Heart left ventricle (tissue), 16 donors: Measurements from ENCODE around the gene SERPINA6. TPM values are rescaled to one million over a fixed set of nuclear protein-coding genes. Genes with fewer than 3 reads are reported as not detected.

Experiments
- ATAC-seq, 4 donors: fragments of 200-7000 bp; cut with Tn5 transposase; one replicate each; pipeline ENCODE4 v1.9.1; 2020 to 2022; ENCODE audit warnings: moderate library complexity in 4 of 4, mild to moderate bottlenecking in 3 of 4, moderate number of reproducible peaks in 1 of 4
- DNase-seq, 5 donors: peaks; one replicate each; pipeline ENCODE4 v3.0.0-alpha.2; 2020
- H3K27ac ChIP-seq, 12 donors: fragments of 200-600 bp; sonication (generic) in 4 of 12; one replicate each; pipeline versions ENCODE4 v1.5.0 to v1.8.0; 2016 to 2022; ENCODE audit warnings: mild to moderate bottlenecking in 2 of 12
- H3K27me3 ChIP-seq, 9 donors: fragments of 200-600 bp; sonication (generic) in 2 of 9; one replicate each; pipeline versions ENCODE4 v1.5.1 to v1.8.0; 2016 to 2022; ENCODE audit warnings: mild to moderate bottlenecking in 3 of 9
- H3K36me3 ChIP-seq, 9 donors: fragments of 200-600 bp; sonication (generic) in 2 of 9; one replicate each; pipeline versions ENCODE4 v1.5.0 to v1.8.0; 2018 to 2022; ENCODE audit warnings: mild to moderate bottlenecking in 2 of 9
- H3K4me1 ChIP-seq, 12 donors: fragments of 200-600 bp; sonication (generic) in 4 of 12; one replicate each; pipeline versions ENCODE4 v1.5.0 to v1.8.0; 2016 to 2022; ENCODE audit warnings: mild to moderate bottlenecking in 3 of 12
- H3K4me3 ChIP-seq, 12 donors: fragments of 200-600 bp; sonication (generic) in 4 of 12; one replicate each; pipeline versions ENCODE4 v1.5.0 to v1.8.0; 2017 to 2022; ENCODE audit warnings: mild to moderate bottlenecking in 9 of 12, moderate library complexity in 4 of 12
- H3K9me3 ChIP-seq, 12 donors: fragments of 200-600 bp; sonication (generic) in 4 of 12; one replicate each; pipeline versions ENCODE4 v1.5.0 to v1.8.0; 2016 to 2022; ENCODE audit warnings: mild to moderate bottlenecking in 1 of 12
- CTCF ChIP-seq, 12 donors: fragments of 200-600 bp; sonication (generic) in 4 of 12; IDR thresholded peaks; one replicate each; pipeline versions ENCODE4 v1.5.0 to v1.8.0; 2018 to 2022; ENCODE audit warnings: antibody characterized with exemption in 12 of 12, mild to moderate bottlenecking in 5 of 12
- POLR2A ChIP-seq, 2 donors: fragments of 450-650 bp; IDR thresholded peaks; one replicate each; pipeline ENCODE4 v1.6.1; 2017; ENCODE audit warnings: antibody characterized with exemption in 2 of 2, mild to moderate bottlenecking in 2 of 2, moderate library complexity in 2 of 2
- WGBS, 4 donors: extraction: QIAGEN DNeasy Blood & Tissue Kit in 2 of 4; methylation state at CpG; one replicate each; pipeline versions ENCODE4 v1.1.5 to v1.1.7; 2013 to 2018; 5-methylcytosine and 5-hydroxymethylcytosine counted together
- intact Hi-C, 10 donors: fragments of 100-400 bp; cut with DNase I; formaldehyde crosslinking; loops; one replicate each; pipeline versions ENCODE4 v1.11.1 to v1.14.2; 2022
- polyA plus RNA-seq, 2 donors: library from polyadenylated mRNA; stranded (reverse); fragments of 200-250 nt; gene quantifications; one replicate each; pipeline ENCODE4 v1.2.3, GENCODE V29; 2013
- total RNA-seq, 9 donors: library from RNA; depleted of rRNA in 2 of 9; stranded (reverse); fragments of >200 nt in 2 of 9; fragmentation: NEBNext Ultra II Directional in 3 of 9; extraction: Animal tissue kit (Norgen Biotek cat#: 25700) in 3 of 9; gene quantifications; one replicate each; pipeline versions ENCODE4 v1.1.0 to v1.2.4, GENCODE V29; 2016 to 2023
- donor health status: ischemic (EF 13 %, LVEDD 7.1; RV severe dilation, severe dysfunction).
- donor health status: healthy with polysubstance abuse.
- donor health status: DM: no; HTN: yes; CAD: no.
- donor health status: DM: no; HTN: no; CAD: no.
- donor health status: ischemic (EF 25% LVEDD 6.9; RV normal size, moderate dysfunction).
- donor health status: ischemic (EF 25% LVEDD 5.7; RV mildly dilated, moderate dysfunction).
- donor health status: healthy.
- donor health status: DM: yes; HTN: yes; CAD: no.
- donor health status: ischemic (EF 35%, LVEDD 5.7; RV mildly dilated, moderate dysfunction).
- donor health status: nonischemic (EF 11% LVEDD 7.7; RV severe dilation, severe dysfunction).
- donor health status: DM: yes; HTN: yes; CAD: no.
- donor health status: PGD.
- donor health status: ischemic (EF 29% LVEDD 5.4; RV normal size, mild dysfunction).
- donor health status: nonischemic (EF 23%, LVEDD 6.1; RV moderate dilation, normal function).

The SERPINA6 gene
- total and polyA plus RNA-seq, 11 donors, result not detected

GRCh38 chr14:94321421-94322271 lies 1.5 kb downstream of the SERPINA6 start:
- TF ChIP-seq CTCF (IDR thresholded peaks at IDR 0.05) (no peak), POLR2A (IDR thresholded peaks at IDR 0.05) (no peak)
- Histone ChIP-seq H3K36me3 (no peaks in the 10 kb centered on the region), H3K27ac (no peak overlapping the region), H3K9me3 (peaks cover 0 to 17% (median 0%) of the 10 kb centered on the region in 12 donors), H3K4me3 (no peak overlapping the region), H3K4me1 (no peaks in the 10 kb centered on the region), H3K27me3 (peaks cover 0 to 11% (median 0%) of the 10 kb centered on the region in 9 donors)
- ATAC-seq (no peak), DNase-seq (no peak)
- WGBS, 4 donors, result 74 to 83% (median 78%) methylated on average over 5 of the region's 5 CpGs
- intact Hi-C loops, result no loop called here

- DNase-seq (no peak), ATAC-seq (no peak)
- no peak overlapping the region for H3K27ac ChIP-seq
- no peak overlapping the region for H3K4me3 ChIP-seq
- peaks cover 0 to 3% (median 0%) of the 10 kb centered on the region in 9 donors for H3K27me3 ChIP-seq
- TF ChIP-seq POLR2A (IDR thresholded peaks at IDR 0.05) (no peak), CTCF (IDR thresholded peaks at IDR 0.05) (no peak)
- H3K36me3 ChIP-seq, result no peaks in the 10 kb centered on the region
- WGBS, 4 donors, result 58 to 73% (median 66%) methylated on average over 5 of the region's 5 CpGs
- intact Hi-C loops, result no loop called here
- H3K9me3 ChIP-seq, result peaks cover 0 to 18% (median 0%) of the 10 kb centered on the region in 12 donors
- H3K4me1 ChIP-seq, result no peaks in the 10 kb centered on the region
Measured at GRCh38 chr14:94320243-94320642, 2.9 kb downstream of the SERPINA6 start.

- Histone ChIP-seq H3K27ac (no peak overlapping the region), H3K4me1 (no peaks in the 10 kb centered on the region), H3K27me3 (peaks cover 0 to 3% (median 0%) of the 10 kb centered on the region in 9 donors), H3K9me3 (peaks cover 0 to 18% (median 0%) of the 10 kb centered on the region in 12 donors), H3K4me3 (no peak overlapping the region), H3K36me3 (no peaks in the 10 kb centered on the region)
- ATAC-seq, result peak in 2 of 4 donors; percentile 64 to 76
- intact Hi-C loops, result no loop called here
- TF ChIP-seq CTCF (IDR thresholded peaks at IDR 0.05) (no peak), POLR2A (IDR thresholded peaks at IDR 0.05) (no peak)
- WGBS, 4 donors, result 50 to 54% (median 52%) methylated on average over 4 of the region's 4 CpGs
- peak in 1 of 5 donors; percentile 38 for DNase-seq
Measured at GRCh38 chr14:94317259-94317658, 5.9 kb downstream of the SERPINA6 start.

GRCh38 chr14:94316692-94317091 lies 6.4 kb downstream of the SERPINA6 start:
- Histone ChIP-seq H3K4me3 (no peak overlapping the region), H3K27ac (no peak overlapping the region), H3K27me3 (peaks cover 0 to 2% (median 0%) of the 10 kb centered on the region in 9 donors), H3K4me1 (no peaks in the 10 kb centered on the region), H3K9me3 (peaks cover 0 to 18% (median 0%) of the 10 kb centered on the region in 12 donors), H3K36me3 (no peaks in the 10 kb centered on the region)
- ATAC-seq (no peak), DNase-seq (no peak)
- TF ChIP-seq CTCF (IDR thresholded peaks at IDR 0.05) (no peak), POLR2A (IDR thresholded peaks at IDR 0.05) (no peak)
- intact Hi-C loops, result no loop called here
- 67 to 87% (median 80%) methylated on average over 1 of the region's 1 CpG for WGBS, 4 donors
